Measurements from ENCODE around the gene TNFAIP8.
"Not testable (repeated sequence)": the region's sequence is repeated elsewhere in the genome, so short reads cannot be mapped to it uniquely, and the experiment has no call there.

The TNFAIP8 gene

DNA sequence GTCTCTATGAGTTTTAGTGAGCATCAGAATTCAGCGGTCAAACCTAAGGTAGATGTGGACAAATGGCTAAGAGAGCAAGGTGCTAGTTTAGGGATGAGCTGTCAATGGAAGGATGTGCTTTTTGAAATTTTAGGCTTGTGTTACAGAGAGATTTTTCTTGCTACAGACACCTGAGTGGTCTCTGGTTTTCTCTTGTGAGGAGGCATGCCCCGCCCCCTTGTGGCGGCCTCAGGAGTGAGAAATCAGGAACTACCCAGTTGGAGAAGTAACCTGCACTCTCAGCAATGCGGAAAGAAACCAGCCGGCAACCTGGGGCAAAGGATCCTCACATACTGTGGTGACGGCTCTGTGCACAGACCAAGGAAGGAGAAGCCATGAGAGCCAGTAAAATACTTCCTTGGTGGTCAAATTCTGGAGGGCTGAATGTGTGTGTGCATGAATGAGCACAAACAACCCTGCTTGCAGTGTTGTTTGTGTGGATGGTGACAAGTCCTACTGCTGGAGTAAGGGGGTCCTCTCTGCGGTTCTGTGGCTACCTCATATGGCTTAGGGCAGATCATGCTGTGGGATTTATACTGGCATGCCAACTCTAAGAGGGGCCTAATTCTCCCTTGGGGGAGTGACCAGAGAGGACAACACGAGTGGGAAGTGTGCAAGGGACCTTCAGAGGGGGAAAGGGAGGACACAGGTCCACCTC is 79.8 kb downstream of the TNFAIP8 start:
- no peak overlapping the region for H3K4me3 ChIP-seq (ENCODE audit: low read depth, low read length)
- peak; percentile 79 for DNase-seq (ENCODE audit: low read depth)
- TF ChIP-seq, protein P1, sequence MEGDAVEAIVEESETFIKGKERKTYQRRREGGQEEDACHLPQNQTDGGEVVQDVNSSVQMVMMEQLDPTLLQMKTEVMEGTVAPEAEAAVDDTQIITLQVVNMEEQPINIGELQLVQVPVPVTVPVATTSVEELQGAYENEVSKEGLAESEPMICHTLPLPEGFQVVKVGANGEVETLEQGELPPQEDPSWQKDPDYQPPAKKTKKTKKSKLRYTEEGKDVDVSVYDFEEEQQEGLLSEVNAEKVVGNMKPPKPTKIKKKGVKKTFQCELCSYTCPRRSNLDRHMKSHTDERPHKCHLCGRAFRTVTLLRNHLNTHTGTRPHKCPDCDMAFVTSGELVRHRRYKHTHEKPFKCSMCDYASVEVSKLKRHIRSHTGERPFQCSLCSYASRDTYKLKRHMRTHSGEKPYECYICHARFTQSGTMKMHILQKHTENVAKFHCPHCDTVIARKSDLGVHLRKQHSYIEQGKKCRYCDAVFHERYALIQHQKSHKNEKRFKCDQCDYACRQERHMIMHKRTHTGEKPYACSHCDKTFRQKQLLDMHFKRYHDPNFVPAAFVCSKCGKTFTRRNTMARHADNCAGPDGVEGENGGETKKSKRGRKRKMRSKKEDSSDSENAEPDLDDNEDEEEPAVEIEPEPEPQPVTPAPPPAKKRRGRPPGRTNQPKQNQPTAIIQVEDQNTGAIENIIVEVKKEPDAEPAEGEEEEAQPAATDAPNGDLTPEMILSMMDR (conservative IDR thresholded peaks at IDR 0.05; ENCODE audit: low read depth, low read length), result peak; percentile 81

DNA sequence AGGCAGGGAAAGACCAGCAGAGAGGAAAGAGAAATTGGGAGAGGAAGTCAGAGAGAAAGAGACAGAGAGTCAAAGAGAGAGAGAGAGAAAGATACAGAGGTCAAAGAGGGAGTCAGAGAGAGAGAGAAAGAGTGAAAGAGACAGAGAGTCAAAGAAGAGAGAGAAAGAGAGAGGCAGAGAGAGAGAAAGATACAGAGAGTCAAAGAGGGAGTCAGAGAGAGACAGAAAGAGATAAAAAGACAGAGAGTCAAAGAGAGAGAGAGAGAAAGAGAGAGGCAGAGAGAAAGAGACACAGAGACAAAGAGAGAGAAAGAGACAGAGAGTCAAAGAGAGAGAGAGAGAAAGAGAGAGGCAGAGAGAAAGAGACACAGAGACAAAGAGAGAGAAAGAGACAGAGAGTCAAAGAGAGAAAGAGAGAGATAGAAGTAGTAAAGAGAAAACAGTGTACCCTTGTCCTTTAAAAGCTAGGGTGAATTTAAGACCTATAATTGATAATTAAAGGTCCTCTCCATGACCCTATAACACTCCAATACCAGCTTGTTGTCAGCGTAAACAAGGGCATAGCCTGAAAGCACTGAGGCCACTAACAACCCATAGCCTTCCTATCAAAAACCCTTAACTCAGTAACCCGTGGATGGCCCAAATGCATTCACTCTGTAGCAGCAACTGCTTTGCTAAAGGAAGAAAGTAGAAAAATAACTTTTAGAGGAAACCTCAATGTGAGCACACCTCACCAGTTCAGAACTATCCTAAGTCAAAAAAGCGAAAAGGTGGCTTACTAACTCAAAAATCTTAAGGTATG is 82.2 kb downstream of the TNFAIP8 start:
- not testable (repeated sequence) for H3K4me3 ChIP-seq (ENCODE audit: low read depth, low read length); DNase-seq (ENCODE audit: low read depth)

DNA sequence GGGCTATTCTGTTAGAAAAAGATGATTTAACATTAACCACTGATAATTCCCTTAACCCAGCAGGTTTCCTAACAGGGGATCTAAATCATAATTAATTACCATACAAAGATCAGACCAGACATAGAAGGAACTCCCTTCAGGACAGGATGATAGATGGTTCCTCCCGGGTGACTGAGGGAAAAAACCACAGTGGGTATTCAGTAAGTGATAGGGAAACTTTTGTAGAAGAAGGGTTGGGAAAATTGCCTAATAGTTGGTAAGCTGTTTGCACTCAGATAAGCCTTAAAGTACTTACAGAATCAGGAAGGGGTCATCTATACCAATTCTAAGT is 82.7 kb downstream of the TNFAIP8 start:
- not testable (repeated sequence) for H3K4me3 ChIP-seq (ENCODE audit: low read depth, low read length); DNase-seq (ENCODE audit: low read depth)

DNA sequence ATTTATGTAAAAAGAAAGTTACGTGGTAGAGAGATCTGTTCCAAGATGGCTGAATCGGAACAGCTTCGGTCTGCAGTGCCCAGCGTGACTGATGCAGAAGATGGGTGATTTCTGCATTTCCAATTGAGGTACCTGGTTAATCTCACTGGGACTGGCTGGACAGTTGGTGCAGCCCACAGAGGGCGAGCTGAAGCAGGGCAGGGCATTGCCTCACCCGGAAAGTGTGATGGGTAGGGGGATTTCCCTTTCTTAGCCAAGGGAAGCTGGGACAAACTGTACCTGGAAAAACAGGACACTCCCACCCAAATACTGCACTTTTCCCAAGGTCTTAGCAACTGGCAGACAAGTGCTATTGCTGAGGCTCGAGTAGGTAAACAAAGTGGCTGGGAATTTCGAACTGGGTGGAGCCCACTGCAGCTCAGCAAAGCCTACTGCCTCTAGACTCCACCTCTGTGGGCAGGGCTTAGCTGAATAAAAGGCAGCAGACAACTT is 83.4 kb downstream of the TNFAIP8 start:
- TF ChIP-seq, protein P1 (conservative IDR thresholded peaks at IDR 0.05; ENCODE audit: low read depth, low read length), result no peak
- DNase-seq (ENCODE audit: low read depth), result no peak
- H3K4me3 ChIP-seq (ENCODE audit: low read depth, low read length), result no peak overlapping the region

DNA sequence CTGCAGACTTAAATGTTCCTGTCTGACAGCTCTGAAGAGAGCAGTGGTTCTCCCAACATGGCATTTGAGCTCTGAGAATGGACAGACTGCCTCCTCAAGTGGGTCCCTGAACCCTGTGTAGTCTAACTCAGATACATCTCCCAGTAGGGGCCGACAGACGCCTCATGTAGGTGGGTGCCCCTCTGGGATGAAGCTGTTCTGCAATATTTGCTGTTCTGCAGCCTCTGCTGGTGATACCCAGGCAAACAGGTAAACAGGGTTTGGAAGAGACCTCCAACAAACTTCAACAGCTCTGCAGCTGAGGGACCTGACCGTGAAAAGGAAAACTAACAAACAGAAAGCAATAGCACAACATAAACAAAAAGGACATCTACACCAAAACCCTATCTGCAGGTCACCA is 83.8 kb downstream of the TNFAIP8 start:
- H3K4me3 ChIP-seq (ENCODE audit: low read depth, low read length), result not testable (repeated sequence)

DNA sequence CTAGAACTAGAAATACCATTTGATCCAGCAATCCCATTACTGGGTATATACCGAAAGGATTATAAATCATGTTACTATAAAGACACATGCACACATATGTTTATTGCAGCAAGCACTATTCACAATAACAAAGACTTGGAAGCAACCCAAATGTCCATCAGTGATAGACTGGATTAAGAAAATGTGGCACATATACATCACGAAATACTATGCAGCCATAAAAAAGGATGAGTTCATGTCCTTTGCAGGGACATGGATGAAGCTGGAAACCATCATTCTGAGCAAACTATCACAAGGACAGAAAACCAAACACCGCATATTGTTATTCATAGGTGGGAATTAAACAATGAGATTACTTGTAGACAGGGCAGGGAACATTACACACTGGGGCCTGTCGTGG is 88.8 kb downstream of the TNFAIP8 start:
- not testable (repeated sequence) for DNase-seq (ENCODE audit: low read depth); H3K4me3 ChIP-seq (ENCODE audit: low read depth, low read length)

More for the DNA sequence above, 83.8 kb downstream of the TNFAIP8 start:
- DNase-seq (ENCODE audit: low read depth), result not testable (repeated sequence)

DNA sequence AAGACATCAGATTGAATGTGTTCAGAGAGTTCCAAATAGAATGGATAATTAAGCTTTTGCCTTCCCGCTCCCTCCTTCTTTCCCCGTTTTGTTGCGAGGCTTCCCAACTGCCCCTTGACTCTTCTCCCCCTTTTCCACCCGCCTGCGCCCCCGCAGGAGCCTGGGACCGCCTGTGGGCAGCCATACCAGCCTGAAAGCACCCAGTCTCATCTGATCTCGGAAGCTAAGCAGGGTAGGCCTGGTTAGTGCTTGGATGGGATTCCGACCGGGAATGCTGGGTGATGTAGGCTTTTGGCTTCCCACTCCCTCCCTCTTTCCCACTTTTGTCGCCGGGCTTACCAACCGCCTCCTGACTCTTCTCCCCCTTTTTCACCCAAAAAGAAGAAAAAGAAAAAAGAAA is 89.7 kb downstream of the TNFAIP8 start:
- no peak for DNase-seq (ENCODE audit: low read depth)
- TF ChIP-seq, protein P1 (conservative IDR thresholded peaks at IDR 0.05; ENCODE audit: low read depth, low read length), result no peak
- no peak overlapping the region for H3K4me3 ChIP-seq (ENCODE audit: low read depth, low read length)

Measured in choroid plexus epithelial cell (primary cell).